Measurements from ENCODE around the gene WDR44.
A peak's percentile ranks its signal among the peaks of the same experiment; 100 is the strongest.
"Not testable (repeated sequence)": the region's sequence is repeated elsewhere in the genome, so short reads cannot be mapped to it uniquely, and the experiment has no call there.

Gene WDR44

DNA sequence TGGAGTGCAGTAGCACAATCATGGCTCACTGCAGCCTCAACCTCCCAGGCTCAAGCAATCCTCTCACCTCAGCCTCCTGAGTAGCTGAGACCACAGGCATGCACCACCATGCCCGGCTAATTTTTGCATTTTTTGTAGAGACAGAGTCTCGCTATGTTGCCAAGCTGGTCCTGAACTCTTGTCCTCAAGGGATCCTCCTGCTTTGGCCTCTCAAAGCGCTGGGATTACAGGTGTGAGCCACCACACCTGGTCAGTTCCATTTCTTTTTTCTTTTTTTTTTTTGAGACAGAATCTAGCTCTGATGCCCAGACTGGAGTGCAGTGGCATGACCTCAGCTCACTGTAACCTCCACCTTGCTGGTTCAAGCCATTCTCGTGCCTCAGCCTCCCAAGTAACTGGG lies 136.5 kb downstream of the WDR44 start:
- not testable (repeated sequence) for DNase-seq (ENCODE audit: low spot score)

GRCh38 chrX:118484216-118484903 lies 138.5 kb downstream of the WDR44 start:
- DNase-seq (ENCODE audit: low spot score): no peak

- not testable (repeated sequence) for DNase-seq (ENCODE audit: low spot score)
Measured at GRCh38 chrX:118486693-118487092, 140.8 kb downstream of the WDR44 start.

- no peak for DNase-seq (ENCODE audit: low spot score)
Measured at GRCh38 chrX:118493016-118493415, 147.1 kb downstream of the WDR44 start.

- DNase-seq (ENCODE audit: low spot score): no peak
Measured at GRCh38 chrX:118493653-118494297, 147.9 kb downstream of the WDR44 start.

- DNase-seq (ENCODE audit: low spot score): peak; percentile 63
Measured at GRCh38 chrX:118495061-118495921, 149.4 kb downstream of the WDR44 start, which contains the start of gene DOCK11. Gene DOCK11 (plus strand): TSS chrX:118495815. CDS start chrX:118495972, 157 bp downstream.

- DNase-seq (ENCODE audit: low spot score): peak; percentile 24
Measured at GRCh38 chrX:118495958-118496762, 150.3 kb downstream of the WDR44 start.

GRCh38 chrX:118496763-118497079 lies 150.8 kb downstream of the WDR44 start:
- DNase-seq (ENCODE audit: low spot score): no peak

DNA sequence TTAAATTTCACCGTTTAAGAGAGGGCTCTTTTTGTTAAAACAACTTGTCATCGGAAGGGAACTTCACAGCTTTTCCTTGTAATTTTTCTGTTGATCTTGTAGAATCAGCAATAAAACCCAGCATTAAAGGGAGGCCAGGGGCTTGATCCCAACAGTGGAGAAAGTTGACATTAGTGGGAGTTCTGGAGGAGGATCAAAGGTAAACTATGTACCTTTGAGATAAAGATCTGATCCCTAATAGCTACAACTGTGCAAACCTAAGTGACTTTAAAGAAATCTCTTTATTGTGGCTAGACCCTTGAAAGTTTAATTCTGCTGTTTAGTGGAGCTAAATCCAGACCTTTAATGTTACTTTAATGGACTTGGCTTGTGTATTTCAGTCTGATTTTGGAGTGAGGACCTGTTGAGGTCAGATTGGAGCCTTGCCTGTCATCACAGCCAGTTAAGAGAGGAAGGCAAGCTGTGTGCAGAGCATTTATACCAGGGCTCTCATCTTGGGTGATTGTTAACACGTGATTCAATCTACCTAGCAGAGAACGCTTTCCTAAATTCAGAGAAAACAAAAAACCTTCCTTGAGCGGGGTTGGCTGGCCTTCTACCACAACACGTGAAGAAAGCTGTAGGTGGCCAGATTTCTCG lies 151.4 kb downstream of the WDR44 start:
- DNase-seq (ENCODE audit: low spot score): no peak

DNA sequence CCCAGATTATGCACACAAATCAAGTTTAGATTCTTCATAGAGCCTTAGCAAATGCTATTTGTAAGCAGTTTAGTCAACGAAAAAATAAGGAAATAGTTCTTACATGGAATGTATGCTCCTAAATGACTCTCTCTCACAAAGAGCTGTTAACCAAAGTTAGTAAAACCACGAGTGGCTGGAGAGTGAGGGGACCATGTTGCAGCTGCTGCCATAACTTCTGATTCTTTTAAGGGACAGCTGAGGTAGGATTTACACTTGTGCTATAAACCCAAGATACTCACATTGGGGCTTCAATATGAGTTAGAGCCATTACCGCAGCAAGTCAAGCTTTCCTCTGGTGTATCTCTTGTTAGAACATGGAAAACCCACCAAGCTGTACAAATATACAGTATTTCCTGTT lies 152.4 kb downstream of the WDR44 start:
- no peak for DNase-seq (ENCODE audit: low spot score)

- no peak for DNase-seq (ENCODE audit: low spot score)
Measured at GRCh38 chrX:118498755-118499154, 152.8 kb downstream of the WDR44 start.

- DNase-seq (ENCODE audit: low spot score): no peak
Measured at GRCh38 chrX:118499295-118499694, 153.4 kb downstream of the WDR44 start.

Measured in pons (tissue), 1 donor.